HepG2 (cell line): ENCODE results near the gene NPPA. TPM values are rescaled to one million over a fixed set of nuclear protein-coding genes. Genes with fewer than 3 reads are reported as not detected.

Experiments used
- CCDC6 ChIP-seq: sonication (generic); formaldehyde crosslinking; IDR thresholded peaks from 2 replicates; pipeline ENCODE4 v1.8.1; 2022; ENCODE audit warnings: mild to moderate bottlenecking, missing genetic modification reagents, moderate library complexity
- FOXA3 ChIP-seq: IDR thresholded peaks from 2 replicates; pipeline ENCODE4 v1.6.1; 2016; ENCODE audit warnings: missing genetic modification reagents, missing compliant biosample characterization
- FOXK1 ChIP-seq: sonication (generic); formaldehyde crosslinking; IDR thresholded peaks from 2 replicates; pipeline ENCODE4 v1.4.0; 2020; ENCODE audit warnings: low read depth, missing genetic modification reagents, borderline replicate concordance
- NFIB ChIP-seq: sonication (generic); formaldehyde crosslinking; IDR thresholded peaks from 2 replicates; pipeline ENCODE4 v1.9.0; 2021; ENCODE audit warnings: missing genetic modification reagents, mild to moderate bottlenecking, borderline replicate concordance
- TCF7L2 ChIP-seq: IDR thresholded peaks from 2 replicates; pipeline ENCODE4 v1.6.1; 2011; ENCODE audit warnings: mild to moderate bottlenecking, low read depth, low read length, moderate library complexity
- TP53 ChIP-seq: sonication (generic); formaldehyde crosslinking; conservative IDR thresholded peaks from 2 replicates; pipeline ENCODE4 v1.4.0; 2020; ENCODE audit warnings: missing genetic modification reagents
- YY1 ChIP-seq: IDR thresholded peaks from 2 replicates; pipeline ENCODE4 v1.6.1; 2011; ENCODE audit warnings: low read length, low read depth, moderate library complexity, mild to moderate bottlenecking; ENCODE audit not compliant: insufficient read depth, insufficient replicate concordance
- ZFP90 ChIP-seq: sonication (generic); formaldehyde crosslinking; IDR thresholded peaks from 2 replicates; pipeline ENCODE4 v1.8.0; 2022; ENCODE audit warnings: missing genetic modification reagents, mild to moderate bottlenecking, inconsistent platforms, borderline replicate concordance
- ZMYM2 ChIP-seq: sonication (generic); formaldehyde crosslinking; IDR thresholded peaks from 2 replicates; pipeline ENCODE4 v1.8.0; 2022; ENCODE audit warnings: mild to moderate bottlenecking, missing genetic modification reagents
- ZMYM4 ChIP-seq: sonication (generic); formaldehyde crosslinking; IDR thresholded peaks from 2 replicates; pipeline ENCODE4 v1.8.1; 2023; ENCODE audit warnings: mild to moderate bottlenecking, missing genetic modification reagents
- ZNF205 ChIP-seq: IDR thresholded peaks from 2 replicates; pipeline ENCODE4 v1.6.1; 2018; ENCODE audit warnings: missing biosample characterization, missing genetic modification reagents
- ZNF235 ChIP-seq: sonication (generic); formaldehyde crosslinking; IDR thresholded peaks from 2 replicates; pipeline ENCODE4 v1.8.1; 2023; ENCODE audit warnings: mild to moderate bottlenecking, missing genetic modification reagents, borderline replicate concordance
- ZNF30 ChIP-seq: sonication (generic); formaldehyde crosslinking; IDR thresholded peaks from 2 replicates; pipeline ENCODE4 v1.5.0; 2020; ENCODE audit warnings: mild to moderate bottlenecking, missing genetic modification reagents
- ZNF329 ChIP-seq: sonication (generic); formaldehyde crosslinking; IDR thresholded peaks from 2 replicates; pipeline ENCODE4 v1.9.0; 2021; ENCODE audit warnings: low read depth, mild to moderate bottlenecking, missing genetic modification reagents
- ZNF510 ChIP-seq: sonication (generic); formaldehyde crosslinking; IDR thresholded peaks from 2 replicates; pipeline ENCODE4 v1.4.0; 2020; ENCODE audit warnings: low read depth, mild to moderate bottlenecking, missing genetic modification reagents
- ZSCAN12 ChIP-seq: sonication (generic); formaldehyde crosslinking; IDR thresholded peaks from 2 replicates; pipeline ENCODE4 v1.9.0; 2021; ENCODE audit warnings: mild to moderate bottlenecking, missing genetic modification reagents
- polyA plus RNA-seq, 8 experiments: library from polyadenylated mRNA; depleted of rRNA in 3 of 8; stranded (reverse) in 7 of 8; unstranded in 1 of 8; fragments of >200 nt; fragmentation: Illumina TruSeq in 4 of 8; extraction: Trizol in 4 of 8; gene quantifications; 2 replicates each; pipeline versions ENCODE4 v1.2.1 to v1.2.3, GENCODE V29; 2011 to 2016; ENCODE audit warnings: low read depth in 4 of 8, missing spikeins in 1 of 8, mixed read lengths in 1 of 8; ENCODE audit not compliant: insufficient read depth in 1 of 8
- total RNA-seq, 5 experiments: library from RNA; depleted of rRNA; stranded (reverse); fragments of >200 nt; fragmentation: Illumina TruSeq; extraction: Trizol; gene quantifications; 2 replicates each; pipeline ENCODE4 v1.2.3, GENCODE V29; 2016; ENCODE audit warnings: low read depth in 1 of 5
- TF ChIP-seq, protein P1 (sequence below): sonication (generic); formaldehyde crosslinking; IDR thresholded peaks from 2 replicates; pipeline ENCODE4 v1.4.0; 2020; ENCODE audit warnings: missing genetic modification reagents
- TF ChIP-seq, protein P2 (sequence below): sonication (generic); formaldehyde crosslinking; IDR thresholded peaks from 2 replicates; pipeline ENCODE4 v1.5.0; 2020; ENCODE audit warnings: missing genetic modification reagents
- TF ChIP-seq, protein P3 (sequence below): sonication (generic); formaldehyde crosslinking; IDR thresholded peaks from 2 replicates; pipeline ENCODE4 v1.8.0; 2022; ENCODE audit warnings: missing genetic modification reagents, low read depth, mild to moderate bottlenecking, borderline replicate concordance
- TF ChIP-seq, protein P4 (sequence below): sonication (generic); formaldehyde crosslinking; IDR thresholded peaks from 2 replicates; pipeline ENCODE4 v1.4.0; 2020; ENCODE audit warnings: missing genetic modification reagents
- TF ChIP-seq, protein P5 (sequence below): conservative IDR thresholded peaks from 2 replicates; pipeline ENCODE4 v1.6.1; 2018; ENCODE audit warnings: missing genetic modification reagents

The NPPA gene
- total and polyA plus RNA-seq, 2 of the 13 experiments (the other 11 are each of a cell fraction or from before 2014, with no cell fraction given), result not detected

DNA sequence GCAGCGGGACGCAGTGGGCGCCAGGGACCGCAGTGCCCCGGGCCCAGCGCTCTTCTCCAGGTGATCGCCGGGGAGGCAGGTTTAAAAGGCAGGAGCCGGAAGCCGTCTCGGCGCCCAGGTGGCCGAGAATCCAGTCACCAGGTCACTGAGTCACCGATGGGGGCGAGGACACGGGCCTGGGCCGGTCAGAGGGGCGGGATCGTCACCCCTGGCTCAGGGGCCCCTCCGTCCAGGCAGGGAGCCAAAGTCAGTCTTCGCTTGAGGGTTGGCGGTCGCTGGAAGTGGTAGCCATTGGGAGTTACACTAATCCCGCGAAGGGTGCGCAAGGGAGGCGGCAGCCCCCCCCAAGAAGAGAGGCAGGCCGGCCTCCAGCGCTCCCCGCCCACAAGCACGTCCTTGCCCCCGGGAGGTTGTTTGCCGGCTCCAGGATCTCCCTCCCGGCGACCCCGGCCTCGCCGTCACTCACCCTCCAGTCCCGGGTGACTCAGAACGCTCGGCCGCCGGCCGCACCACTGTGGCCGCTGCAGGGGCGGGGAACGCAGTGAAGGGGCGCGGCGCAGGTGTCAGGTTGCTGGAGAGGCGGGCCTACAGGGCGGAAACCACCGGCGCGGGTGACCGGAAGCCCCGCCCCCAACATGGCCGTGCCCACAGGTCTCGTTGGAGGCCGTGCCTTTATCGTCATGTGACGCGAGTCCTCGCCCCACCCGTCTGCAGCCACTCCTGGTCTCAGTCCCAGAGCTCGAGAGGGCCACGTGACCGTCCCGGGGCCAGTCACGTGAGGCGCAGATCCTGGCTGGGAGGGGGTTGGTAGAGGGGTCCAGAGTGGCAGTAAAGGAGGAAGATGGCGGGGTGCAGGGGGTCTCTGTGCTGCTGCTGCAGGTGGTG lies 41.9 kb downstream of the NPPA start, which contains the start of the genes CLCN6 and MTHFR (continued):
- peak; percentile 95 for TF ChIP-seq YY1
- TF ChIP-seq TCF7L2, result no peak
- TF ChIP-seq ZMYM2 (CRISPR knock-in tag), result no peak
- TF ChIP-seq TP53, result no peak
- TF ChIP-seq, protein P1, sequence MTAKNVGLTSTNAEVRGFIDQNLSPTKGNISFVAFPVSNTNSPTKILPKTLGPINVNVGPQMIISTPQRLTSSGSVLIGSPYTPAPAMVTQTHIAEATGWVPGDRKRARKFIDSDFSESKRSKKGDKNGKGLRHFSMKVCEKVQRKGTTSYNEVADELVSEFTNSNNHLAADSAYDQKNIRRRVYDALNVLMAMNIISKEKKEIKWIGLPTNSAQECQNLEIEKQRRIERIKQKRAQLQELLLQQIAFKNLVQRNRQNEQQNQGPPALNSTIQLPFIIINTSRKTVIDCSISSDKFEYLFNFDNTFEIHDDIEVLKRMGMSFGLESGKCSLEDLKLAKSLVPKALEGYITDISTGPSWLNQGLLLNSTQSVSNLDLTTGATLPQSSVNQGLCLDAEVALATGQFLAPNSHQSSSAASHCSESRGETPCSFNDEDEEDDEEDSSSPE (CRISPR knock-in tag), result peak; percentile 54
- peak; percentile 63; the same call in 1 of the 2 replicates for TF ChIP-seq ZMYM4 (CRISPR knock-in tag)
- TF ChIP-seq, protein P2, sequence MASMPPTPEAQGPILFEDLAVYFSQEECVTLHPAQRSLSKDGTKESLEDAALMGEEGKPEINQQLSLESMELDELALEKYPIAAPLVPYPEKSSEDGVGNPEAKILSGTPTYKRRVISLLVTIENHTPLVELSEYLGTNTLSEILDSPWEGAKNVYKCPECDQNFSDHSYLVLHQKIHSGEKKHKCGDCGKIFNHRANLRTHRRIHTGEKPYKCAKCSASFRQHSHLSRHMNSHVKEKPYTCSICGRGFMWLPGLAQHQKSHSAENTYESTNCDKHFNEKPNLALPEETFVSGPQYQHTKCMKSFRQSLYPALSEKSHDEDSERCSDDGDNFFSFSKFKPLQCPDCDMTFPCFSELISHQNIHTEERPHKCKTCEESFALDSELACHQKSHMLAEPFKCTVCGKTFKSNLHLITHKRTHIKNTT (CRISPR knock-in tag), result no peak
- no peak for TF ChIP-seq ZNF30 (CRISPR knock-in tag)
- TF ChIP-seq ZSCAN12 (CRISPR knock-in tag), result 0 out of 2 replicates have a peak, but pooled peaks have one; percentile 41
- no peak for TF ChIP-seq ZNF205 (CRISPR knock-in tag)
- no peak; the same call in 1 of the 2 replicates for TF ChIP-seq ZNF235
- TF ChIP-seq, protein P3, sequence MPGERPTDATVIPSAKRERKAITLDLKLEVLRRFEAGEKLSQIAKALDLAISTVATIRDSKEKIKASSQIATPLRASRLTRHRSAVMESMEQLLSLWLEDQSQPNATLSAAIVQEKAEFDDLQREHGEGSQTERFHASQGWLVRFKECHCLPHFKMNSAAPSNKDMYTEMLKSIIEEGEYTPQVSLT (CRISPR knock-in tag), result no peak
- TF ChIP-seq, protein P4, sequence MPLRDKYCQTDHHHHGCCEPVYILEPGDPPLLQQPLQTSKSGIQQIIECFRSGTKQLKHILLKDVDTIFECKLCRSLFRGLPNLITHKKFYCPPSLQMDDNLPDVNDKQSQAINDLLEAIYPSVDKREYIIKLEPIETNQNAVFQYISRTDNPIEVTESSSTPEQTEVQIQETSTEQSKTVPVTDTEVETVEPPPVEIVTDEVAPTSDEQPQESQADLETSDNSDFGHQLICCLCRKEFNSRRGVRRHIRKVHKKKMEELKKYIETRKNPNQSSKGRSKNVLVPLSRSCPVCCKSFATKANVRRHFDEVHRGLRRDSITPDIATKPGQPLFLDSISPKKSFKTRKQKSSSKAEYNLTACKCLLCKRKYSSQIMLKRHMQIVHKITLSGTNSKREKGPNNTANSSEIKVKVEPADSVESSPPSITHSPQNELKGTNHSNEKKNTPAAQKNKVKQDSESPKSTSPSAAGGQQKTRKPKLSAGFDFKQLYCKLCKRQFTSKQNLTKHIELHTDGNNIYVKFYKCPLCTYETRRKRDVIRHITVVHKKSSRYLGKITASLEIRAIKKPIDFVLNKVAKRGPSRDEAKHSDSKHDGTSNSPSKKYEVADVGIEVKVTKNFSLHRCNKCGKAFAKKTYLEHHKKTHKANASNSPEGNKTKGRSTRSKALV, result 0 out of 2 replicates have a peak, but pooled peaks have one; percentile 29
- TF ChIP-seq ZNF329 (CRISPR knock-in tag), result peak; percentile 81; the same call in 1 of the 2 replicates
- TF ChIP-seq ZFP90, result peak; percentile 73; the same call in 1 of the 2 replicates
- peak; percentile 67; the same call in 1 of the 2 replicates for TF ChIP-seq CCDC6 (CRISPR knock-in tag)
- peak; percentile 72 for TF ChIP-seq FOXK1 (CRISPR knock-in tag)
- TF ChIP-seq ZNF510 (CRISPR knock-in tag), result peak; percentile 87; the same call in 1 of the 2 replicates
- no peak for TF ChIP-seq NFIB (CRISPR knock-in tag)
- peak; percentile 14; the same call in 1 of the 2 replicates for TF ChIP-seq FOXA3 (CRISPR knock-in tag)
- TF ChIP-seq, protein P5, sequence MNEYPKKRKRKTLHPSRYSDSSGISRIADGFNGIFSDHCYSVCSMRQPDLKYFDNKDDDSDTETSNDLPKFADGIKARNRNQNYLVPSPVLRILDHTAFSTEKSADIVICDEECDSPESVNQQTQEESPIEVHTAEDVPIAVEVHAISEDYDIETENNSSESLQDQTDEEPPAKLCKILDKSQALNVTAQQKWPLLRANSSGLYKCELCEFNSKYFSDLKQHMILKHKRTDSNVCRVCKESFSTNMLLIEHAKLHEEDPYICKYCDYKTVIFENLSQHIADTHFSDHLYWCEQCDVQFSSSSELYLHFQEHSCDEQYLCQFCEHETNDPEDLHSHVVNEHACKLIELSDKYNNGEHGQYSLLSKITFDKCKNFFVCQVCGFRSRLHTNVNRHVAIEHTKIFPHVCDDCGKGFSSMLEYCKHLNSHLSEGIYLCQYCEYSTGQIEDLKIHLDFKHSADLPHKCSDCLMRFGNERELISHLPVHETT (CRISPR knock-in tag), result peak; percentile 63
